ENCODE results near the gene CFAP299.

CFAP299 gene

GRCh38 chr4:81007417-81007816 is 671.9 kb downstream of the CFAP299 start:
- DNase-seq (ENCODE audit: low read depth in 1 of 2, low spot score in 1 of 2): no peak
